ENCODE results near the gene LCA5.

LCA5 gene

DNA sequence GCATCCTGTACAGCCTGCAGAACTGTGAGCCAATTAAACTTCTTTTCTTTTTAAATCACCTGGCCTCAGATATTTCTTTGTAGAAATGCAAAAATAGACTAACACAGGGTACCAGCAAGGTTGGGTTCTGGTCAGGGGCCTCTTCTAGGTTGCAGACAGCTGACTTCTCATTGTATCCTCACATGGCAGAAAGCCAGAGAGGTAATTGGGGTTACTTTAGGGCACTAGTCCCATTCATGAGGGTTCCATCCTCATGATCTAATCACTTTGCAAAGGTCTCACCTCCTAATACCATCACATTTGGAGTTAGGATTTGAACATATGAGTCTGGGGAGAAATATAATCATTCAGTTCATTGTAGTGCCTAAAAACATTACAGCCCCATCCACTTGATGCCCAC is 101.5 kb downstream of the LCA5 start:
- Histone ChIP-seq H3K36me3 (no peaks in the 10 kb centered on the region), H3K9me3 (no peaks in the 10 kb centered on the region), H3K27ac (no peak overlapping the region), H3K4me3 (no peak overlapping the region), H3K27me3 (no peaks in the 10 kb centered on the region), H3K4me1 (peaks cover 0 to 2% (median 0%) of the 10 kb centered on the region in 4 donors)
- TF ChIP-seq, protein P1, sequence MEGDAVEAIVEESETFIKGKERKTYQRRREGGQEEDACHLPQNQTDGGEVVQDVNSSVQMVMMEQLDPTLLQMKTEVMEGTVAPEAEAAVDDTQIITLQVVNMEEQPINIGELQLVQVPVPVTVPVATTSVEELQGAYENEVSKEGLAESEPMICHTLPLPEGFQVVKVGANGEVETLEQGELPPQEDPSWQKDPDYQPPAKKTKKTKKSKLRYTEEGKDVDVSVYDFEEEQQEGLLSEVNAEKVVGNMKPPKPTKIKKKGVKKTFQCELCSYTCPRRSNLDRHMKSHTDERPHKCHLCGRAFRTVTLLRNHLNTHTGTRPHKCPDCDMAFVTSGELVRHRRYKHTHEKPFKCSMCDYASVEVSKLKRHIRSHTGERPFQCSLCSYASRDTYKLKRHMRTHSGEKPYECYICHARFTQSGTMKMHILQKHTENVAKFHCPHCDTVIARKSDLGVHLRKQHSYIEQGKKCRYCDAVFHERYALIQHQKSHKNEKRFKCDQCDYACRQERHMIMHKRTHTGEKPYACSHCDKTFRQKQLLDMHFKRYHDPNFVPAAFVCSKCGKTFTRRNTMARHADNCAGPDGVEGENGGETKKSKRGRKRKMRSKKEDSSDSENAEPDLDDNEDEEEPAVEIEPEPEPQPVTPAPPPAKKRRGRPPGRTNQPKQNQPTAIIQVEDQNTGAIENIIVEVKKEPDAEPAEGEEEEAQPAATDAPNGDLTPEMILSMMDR (IDR thresholded peaks at IDR 0.05): no peak
- intact Hi-C loops (cut with DNase I; ENCODE audit: low total_unique reads): no loop called here
- no peak for DNase-seq
